ENCODE measurements around the gene WDR59.
"Not testable (repeated sequence)": the region's sequence is repeated elsewhere in the genome, so short reads cannot be mapped to it uniquely, and the experiment has no call there.

The WDR59 gene, protein sequence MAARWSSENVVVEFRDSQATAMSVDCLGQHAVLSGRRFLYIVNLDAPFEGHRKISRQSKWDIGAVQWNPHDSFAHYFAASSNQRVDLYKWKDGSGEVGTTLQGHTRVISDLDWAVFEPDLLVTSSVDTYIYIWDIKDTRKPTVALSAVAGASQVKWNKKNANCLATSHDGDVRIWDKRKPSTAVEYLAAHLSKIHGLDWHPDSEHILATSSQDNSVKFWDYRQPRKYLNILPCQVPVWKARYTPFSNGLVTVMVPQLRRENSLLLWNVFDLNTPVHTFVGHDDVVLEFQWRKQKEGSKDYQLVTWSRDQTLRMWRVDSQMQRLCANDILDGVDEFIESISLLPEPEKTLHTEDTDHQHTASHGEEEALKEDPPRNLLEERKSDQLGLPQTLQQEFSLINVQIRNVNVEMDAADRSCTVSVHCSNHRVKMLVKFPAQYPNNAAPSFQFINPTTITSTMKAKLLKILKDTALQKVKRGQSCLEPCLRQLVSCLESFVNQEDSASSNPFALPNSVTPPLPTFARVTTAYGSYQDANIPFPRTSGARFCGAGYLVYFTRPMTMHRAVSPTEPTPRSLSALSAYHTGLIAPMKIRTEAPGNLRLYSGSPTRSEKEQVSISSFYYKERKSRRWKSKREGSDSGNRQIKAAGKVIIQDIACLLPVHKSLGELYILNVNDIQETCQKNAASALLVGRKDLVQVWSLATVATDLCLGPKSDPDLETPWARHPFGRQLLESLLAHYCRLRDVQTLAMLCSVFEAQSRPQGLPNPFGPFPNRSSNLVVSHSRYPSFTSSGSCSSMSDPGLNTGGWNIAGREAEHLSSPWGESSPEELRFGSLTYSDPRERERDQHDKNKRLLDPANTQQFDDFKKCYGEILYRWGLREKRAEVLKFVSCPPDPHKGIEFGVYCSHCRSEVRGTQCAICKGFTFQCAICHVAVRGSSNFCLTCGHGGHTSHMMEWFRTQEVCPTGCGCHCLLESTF

GRCh38 chr16:74984529-74985296 lies at the start of gene WDR59:
Gene WDR59, minus strand, starts transcription at chr16:74985123. Its CDS starts 106 bp downstream, at chr16:74985017.
- peak within 1 kb of the TSS; percentile 76 for H3K9ac ChIP-seq (ENCODE audit: insufficient read length)
- no peaks in the 10 kb centered on the region for H3K36me3 ChIP-seq (ENCODE audit: insufficient read depth, low read length)
- no peak within 1 kb of the TSS for H3K27ac ChIP-seq
- peak; percentile 76 for DNase-seq (ENCODE audit: low read depth, low spot score)
- H3K4me3 ChIP-seq = peak within 1 kb of the TSS; percentile 85
- TF ChIP-seq EZH2 (IDR thresholded peaks at IDR 0.05) (no peak), POLR2AphosphoS5 (IDR thresholded peaks at IDR 0.05; ENCODE audit: borderline replicate concordance, low read depth, low read length) (peak; percentile 50; the same call in 1 of the 2 replicates), FOXP2 (optimal IDR thresholded peaks at IDR 0.05; ENCODE audit: control extremely low read depth, extremely low read length, insufficient read depth) (no peak)
- H3K9me3 ChIP-seq (ENCODE audit: low read depth, low read length) = no peaks in the 10 kb centered on the region

DNA sequence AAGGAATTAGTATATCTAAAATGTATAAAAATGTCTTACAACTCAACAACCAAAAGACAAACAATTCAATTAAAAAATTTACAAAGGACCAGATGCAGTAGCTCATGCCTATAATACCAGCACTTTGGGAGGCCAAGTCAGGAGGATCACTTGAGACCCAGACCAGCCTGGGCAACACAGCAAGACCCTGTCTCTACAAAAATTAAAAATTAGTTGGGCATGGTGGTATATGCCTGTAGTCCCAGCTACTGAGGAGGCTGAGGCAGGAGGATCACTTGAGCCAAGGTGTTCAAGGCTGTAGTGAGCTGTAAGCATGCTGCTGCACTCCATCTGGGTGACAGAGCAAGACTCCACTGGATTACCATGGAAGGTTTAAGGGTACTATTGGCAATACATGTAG lies 47.7 kb upstream of the WDR59 start:
- Histone ChIP-seq H3K4me3 (no peak overlapping the region), H3K9me3 (ENCODE audit: low read depth, low read length) (no peaks in the 10 kb centered on the region), H3K36me3 (ENCODE audit: insufficient read depth, low read length) (no peaks in the 10 kb centered on the region; the same call in 1 of the 2 replicates), H3K27ac (no peak overlapping the region), H3K9ac (ENCODE audit: insufficient read length) (no peak overlapping the region)
- TF ChIP-seq EZH2 (IDR thresholded peaks at IDR 0.05) (no peak), FOXP2 (optimal IDR thresholded peaks at IDR 0.05; ENCODE audit: control extremely low read depth, extremely low read length, insufficient read depth) (no peak), POLR2AphosphoS5 (IDR thresholded peaks at IDR 0.05; ENCODE audit: borderline replicate concordance, low read depth, low read length) (no peak)
- DNase-seq (ENCODE audit: low read depth, low spot score) = no peak

GRCh38 chr16:75029854-75030253 lies 44.9 kb upstream of the WDR59 start:
- no peak overlapping the region for H3K9ac ChIP-seq (ENCODE audit: insufficient read length)
- H3K9me3 ChIP-seq (ENCODE audit: low read depth, low read length) = no peaks in the 10 kb centered on the region
- H3K4me3 ChIP-seq = no peak overlapping the region
- H3K36me3 ChIP-seq (ENCODE audit: insufficient read depth, low read length) = no peaks in the 10 kb centered on the region
- H3K27ac ChIP-seq = no peak overlapping the region
- DNase-seq (ENCODE audit: low read depth, low spot score) = no peak
- no peak for TF ChIP-seq POLR2AphosphoS5 (IDR thresholded peaks at IDR 0.05; ENCODE audit: borderline replicate concordance, low read depth, low read length)
- no peak for TF ChIP-seq EZH2 (IDR thresholded peaks at IDR 0.05)
- TF ChIP-seq FOXP2 (optimal IDR thresholded peaks at IDR 0.05; ENCODE audit: control extremely low read depth, extremely low read length, insufficient read depth) = no peak

DNA sequence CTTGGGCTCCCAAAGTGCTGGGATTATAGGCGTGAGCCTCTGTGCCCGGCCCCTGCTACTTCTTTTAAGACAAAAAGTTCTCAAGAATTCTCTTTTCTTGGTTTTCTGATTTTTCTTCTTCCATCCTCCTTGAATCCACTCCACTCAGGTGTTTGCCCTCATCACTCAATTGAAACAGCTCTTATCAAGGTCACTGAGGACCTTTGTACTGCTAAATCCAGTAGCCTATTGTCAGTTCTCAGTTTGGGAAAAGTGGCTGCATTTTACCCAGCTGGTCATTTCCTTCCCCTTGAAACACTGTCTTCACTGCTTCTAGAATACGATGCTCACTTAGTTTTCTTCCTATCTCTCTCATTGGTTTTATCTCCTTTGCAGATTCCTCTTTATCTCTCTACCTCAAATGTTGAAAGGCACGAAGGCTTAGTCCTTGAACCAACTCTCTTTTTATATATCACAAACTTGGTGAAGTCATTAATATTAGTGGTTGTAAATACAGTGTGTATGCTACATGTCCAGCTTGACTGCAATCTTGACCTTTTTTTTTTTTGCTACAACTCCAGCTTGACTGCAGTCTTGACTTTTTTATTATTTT lies 43.7 kb upstream of the WDR59 start:
- no peak overlapping the region for H3K4me3 ChIP-seq
- no peaks in the 10 kb centered on the region for H3K9me3 ChIP-seq (ENCODE audit: low read depth, low read length)
- no peak for DNase-seq (ENCODE audit: low read depth, low spot score)
- no peak overlapping the region for H3K27ac ChIP-seq
- TF ChIP-seq POLR2AphosphoS5 (IDR thresholded peaks at IDR 0.05; ENCODE audit: borderline replicate concordance, low read depth, low read length) = no peak
- no peak for TF ChIP-seq EZH2 (IDR thresholded peaks at IDR 0.05)
- TF ChIP-seq FOXP2 (optimal IDR thresholded peaks at IDR 0.05; ENCODE audit: control extremely low read depth, extremely low read length, insufficient read depth) = no peak
- H3K9ac ChIP-seq (ENCODE audit: insufficient read length) = no peak overlapping the region
- no peaks in the 10 kb centered on the region for H3K36me3 ChIP-seq (ENCODE audit: insufficient read depth, low read length)

- Histone ChIP-seq H3K27ac (no peak overlapping the region), H3K9me3 (ENCODE audit: low read depth, low read length) (no peaks in the 10 kb centered on the region), H3K9ac (ENCODE audit: insufficient read length) (no peak overlapping the region), H3K4me3 (no peak overlapping the region), H3K36me3 (ENCODE audit: insufficient read depth, low read length) (no peaks in the 10 kb centered on the region)
- DNase-seq (ENCODE audit: low read depth, low spot score) = no peak
- TF ChIP-seq FOXP2 (optimal IDR thresholded peaks at IDR 0.05; ENCODE audit: control extremely low read depth, extremely low read length, insufficient read depth) (no peak), EZH2 (IDR thresholded peaks at IDR 0.05) (no peak), POLR2AphosphoS5 (IDR thresholded peaks at IDR 0.05; ENCODE audit: borderline replicate concordance, low read depth, low read length) (no peak)
These were observed 42.8 kb upstream of the WDR59 start for GRCh38 chr16:75027520-75028300.

GRCh38 chr16:75026892-75027391 lies 42.0 kb upstream of the WDR59 start:
- no peak overlapping the region; the same call in 1 of the 2 replicates for H3K27ac ChIP-seq
- no peaks in the 10 kb centered on the region for H3K9me3 ChIP-seq (ENCODE audit: low read depth, low read length)
- DNase-seq (ENCODE audit: low read depth, low spot score) = no peak
- TF ChIP-seq FOXP2 (optimal IDR thresholded peaks at IDR 0.05; ENCODE audit: control extremely low read depth, extremely low read length, insufficient read depth) (no peak), POLR2AphosphoS5 (IDR thresholded peaks at IDR 0.05; ENCODE audit: borderline replicate concordance, low read depth, low read length) (no peak), EZH2 (IDR thresholded peaks at IDR 0.05) (no peak)
- no peak overlapping the region for H3K4me3 ChIP-seq
- H3K36me3 ChIP-seq (ENCODE audit: insufficient read depth, low read length) = no peaks in the 10 kb centered on the region
- no peak overlapping the region for H3K9ac ChIP-seq (ENCODE audit: insufficient read length)

DNA sequence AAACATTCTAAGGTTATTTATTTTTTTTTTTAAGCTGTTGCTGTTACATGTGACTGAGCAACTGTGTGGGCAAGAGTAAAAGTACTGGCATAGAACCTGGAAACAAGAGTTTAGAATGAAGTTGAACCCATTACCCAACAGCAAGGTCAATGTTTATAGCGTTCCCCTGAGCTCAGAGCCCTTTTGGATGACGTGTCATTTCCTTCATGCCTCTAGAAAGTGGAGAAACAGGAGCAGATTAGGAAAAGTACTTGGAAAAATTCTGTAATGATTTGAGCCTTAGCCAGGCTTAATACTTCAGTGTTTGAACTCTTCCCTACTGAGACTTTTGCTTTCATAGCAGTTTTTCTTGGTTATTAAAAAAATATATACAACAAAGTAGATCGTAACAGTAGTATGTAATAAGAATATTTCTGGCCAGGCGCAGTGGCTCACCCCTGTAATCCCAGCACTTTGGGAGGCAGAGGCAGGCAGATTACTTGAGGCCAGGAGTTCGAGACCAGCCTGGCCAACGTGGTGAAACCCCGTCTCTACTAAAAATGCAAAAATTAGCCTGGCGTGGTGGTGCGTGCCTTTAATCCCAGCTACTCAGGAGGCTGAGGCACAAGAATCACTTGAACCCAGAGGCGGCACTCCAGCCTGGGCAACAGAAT lies 41.4 kb upstream of the WDR59 start:
- H3K27ac ChIP-seq = peak overlapping the region; percentile 85
- not testable (repeated sequence) for DNase-seq (ENCODE audit: low read depth, low spot score); H3K36me3 ChIP-seq (ENCODE audit: insufficient read depth, low read length); H3K9me3 ChIP-seq (ENCODE audit: low read depth, low read length); H3K9ac ChIP-seq (ENCODE audit: insufficient read length); H3K4me3 ChIP-seq

Data from SK-N-MC (cell line).